ENCODE results near the gene HDAC4. TPM values are rescaled to one million over a fixed set of nuclear protein-coding genes. Genes with fewer than 3 reads are reported as not detected.
A peak's percentile ranks its signal among the peaks of the same experiment; 100 is the strongest.

The HDAC4 gene
- total and polyA plus RNA-seq, 2 of the 4 experiments (the other 2 are of a cell fraction) = 4.1 to 7.2 TPM

- H2BK120ac ChIP-seq (ENCODE audit: low read depth, low read length) = no peak overlapping the region
- H2AK9ac ChIP-seq (replicated peaks; ENCODE audit: low read depth, low read length, poor library complexity) = no peak overlapping the region
- H3K4ac ChIP-seq (ENCODE audit: low read depth, low read length) = no peak overlapping the region
- no TSS peak for BruUV-seq (replicated peaks)
- POLR2A ChIA-PET (ENCODE audit: unreplicated experiment) = no interaction called here
- H3K18ac ChIP-seq (ENCODE audit: low read depth, low read length) = no peak overlapping the region
- H2BK20ac ChIP-seq (ENCODE audit: low read depth, low read length) = no peak overlapping the region
- H4K5ac ChIP-seq (ENCODE audit: low read depth, low read length) = no peak overlapping the region
- H3K4me3 ChIP-seq (ENCODE audit: insufficient read depth, low read depth, low read length) = no peak overlapping the region
- no peak overlapping the region for H4K91ac ChIP-seq (ENCODE audit: insufficient read depth, low read depth, low read length)
- no peaks in the 10 kb centered on the region for H3K4me1 ChIP-seq (ENCODE audit: control insufficient read depth, insufficient read depth, low read length)
- no peaks in the 10 kb centered on the region for H4K20me1 ChIP-seq (ENCODE audit: insufficient read depth, low read length)
- H3K9me1 ChIP-seq (ENCODE audit: insufficient read depth, low read length) = peaks cover 6% of the 10 kb centered on the region; the same call in 1 of the 2 replicates
- 0 out of 2 replicates have a peak, but pooled peaks cover under 1% of the 10 kb centered on the region for H3K9me3 ChIP-seq (ENCODE audit: control insufficient read depth, insufficient read depth, low read length)
- no peaks in the 10 kb centered on the region for H3K27me3 ChIP-seq (ENCODE audit: control insufficient read depth, insufficient read depth, low read length)
- dilution Hi-C loops (cut with HindIII; ENCODE audit: low sequenced_read_pairs, unreplicated experiment) (no loop called here), intact Hi-C loops (cut with micrococcal nuclease) (no loop called here), in situ Hi-C loops (cut with MboI; ENCODE audit: low sequenced_read_pairs) (no loop called here)
- no peak overlapping the region for H2AK5ac ChIP-seq (ENCODE audit: low read depth, low read length)
- peaks cover 18% of the 10 kb centered on the region for H3K36me3 ChIP-seq (ENCODE audit: control insufficient read depth, insufficient read depth, low read length)
- peak overlapping the region; percentile 32 for H2AFZ ChIP-seq (replicated peaks; ENCODE audit: low read length, poor library complexity)
- no peak overlapping the region for H3K9ac ChIP-seq (ENCODE audit: low read depth, low read length)
- no peak overlapping the region for H3K27ac ChIP-seq (ENCODE audit: insufficient read depth, low read length)
- H3K4me2 ChIP-seq (ENCODE audit: low read depth, low read length) = no peak overlapping the region
- 93% methylated on average over 13 of the region's 21 CpGs; no CpG with 5 or more reads in 1 of the 2 experiments for WGBS, 2 experiments (ENCODE audit: extremely low coverage in 2 of 2, insufficient read length in 1 of 2)
- no peak overlapping the region for H3K14ac ChIP-seq (replicated peaks; ENCODE audit: low read depth, low read length)
- no peaks in the 10 kb centered on the region; a peak in 1 of 4 replicates for H3K79me1 ChIP-seq (ENCODE audit: low read depth in 1 of 2, low read length in 2 of 2)
- ATAC-seq (ENCODE audit: low read depth) (no peak), DNase-seq (no peak)
- TF ChIP-seq SMC3 (IDR thresholded peaks at IDR 0.05; ENCODE audit: low read depth, low read length) (no peak), NFE2L2 (IDR thresholded peaks at IDR 0.05; ENCODE audit: low read depth, low read length) (no peak), FOS (IDR thresholded peaks at IDR 0.05; ENCODE audit: low read depth, low read length) (no peak), RAD21 (IDR thresholded peaks at IDR 0.05; ENCODE audit: low read length) (no peak), CEBPB (IDR thresholded peaks at IDR 0.05; ENCODE audit: low read depth, low read length) (no peak), CTCF (conservative IDR thresholded peaks at IDR 0.05; ENCODE audit: low read depth, low read length) (no peak)
- no peak overlapping the region for H2BK15ac ChIP-seq (ENCODE audit: low read depth, low read length)
- H2BK5ac ChIP-seq (ENCODE audit: low read depth, low read length, poor library complexity, severe bottlenecking) = no peak overlapping the region
- H4K8ac ChIP-seq (ENCODE audit: low read depth in 2 of 2, low read length in 2 of 2) = no peak overlapping the region
- no peak overlapping the region for H3K56ac ChIP-seq (ENCODE audit: extremely low read depth, insufficient read depth, low read length)
- no peak overlapping the region for H3K23ac ChIP-seq (ENCODE audit: low read depth, low read length)
- CTCF ChIA-PET = no interaction called here
Measured at GRCh38 chr2:239119346-239120126, 281.3 kb downstream of the HDAC4 start.

Data from IMR-90 (cell line).